AG20443 (cell line): ENCODE data around the gene AKAP13.
"Not testable (repeated sequence)": the region's sequence is repeated elsewhere in the genome, so short reads cannot be mapped to it uniquely, and the experiment has no call there.

Experiments used
- DNase-seq: peaks from one replicate; pipeline ENCODE4 v3.0.0; 2012; ENCODE audit warnings: low spot score, mixed read lengths

Gene AKAP13

GRCh38 chr15:85480923-85481322, 100.5 kb downstream of the AKAP13 start:
- DNase-seq, result no peak

GRCh38 chr15:85481543-85481942, 101.1 kb downstream of the AKAP13 start:
- not testable (repeated sequence) for DNase-seq

GRCh38 chr15:85482894-85483293, 102.5 kb downstream of the AKAP13 start:
- DNase-seq, result peak; percentile 65

- DNase-seq, result not testable (repeated sequence)
These were observed 103.6 kb downstream of the AKAP13 start for GRCh38 chr15:85483955-85484354.

- DNase-seq, result not testable (repeated sequence)
These were observed 104.5 kb downstream of the AKAP13 start for GRCh38 chr15:85484923-85485322.

GRCh38 chr15:85485956-85486567, 105.7 kb downstream of the AKAP13 start:
- peak; percentile 70 for DNase-seq

- not testable (repeated sequence) for DNase-seq
These were observed 107.4 kb downstream of the AKAP13 start for GRCh38 chr15:85487796-85488195.

- no peak for DNase-seq
These were observed 108.6 kb downstream of the AKAP13 start for GRCh38 chr15:85488997-85489396.

- no peak for DNase-seq
These were observed 109.5 kb downstream of the AKAP13 start for GRCh38 chr15:85489773-85490493.

GRCh38 chr15:85490856-85491255, 110.5 kb downstream of the AKAP13 start:
- no peak for DNase-seq

GRCh38 chr15:85491691-85492090, 111.3 kb downstream of the AKAP13 start:
- DNase-seq, result no peak

GRCh38 chr15:85492406-85492805, 112.0 kb downstream of the AKAP13 start:
- no peak for DNase-seq

- no peak for DNase-seq
These were observed 112.9 kb downstream of the AKAP13 start for GRCh38 chr15:85493260-85493659.

GRCh38 chr15:85494048-85494777, 113.8 kb downstream of the AKAP13 start:
- DNase-seq, result peak; percentile 80

GRCh38 chr15:85495096-85495495, 114.7 kb downstream of the AKAP13 start:
- DNase-seq, result no peak

GRCh38 chr15:85495544-85495943, 115.1 kb downstream of the AKAP13 start:
- DNase-seq, result no peak

- no peak for DNase-seq
These were observed 115.7 kb downstream of the AKAP13 start for GRCh38 chr15:85496151-85496550.

- DNase-seq, result no peak
These were observed 116.3 kb downstream of the AKAP13 start for GRCh38 chr15:85496551-85497171.

GRCh38 chr15:85497172-85497569, 116.8 kb downstream of the AKAP13 start:
- DNase-seq, result no peak

GRCh38 chr15:85498471-85498870, 118.1 kb downstream of the AKAP13 start:
- no peak for DNase-seq

- DNase-seq, result no peak
These were observed 119.0 kb downstream of the AKAP13 start for GRCh38 chr15:85499371-85499887.

GRCh38 chr15:85500060-85500708, 119.8 kb downstream of the AKAP13 start:
- DNase-seq, result no peak
